NCI-H345 (cell line): Measurements from ENCODE around the gene SGMS2.
"Not testable (repeated sequence)": the region's sequence is repeated elsewhere in the genome, so short reads cannot be mapped to it uniquely, and the experiment has no call there.

Experiments
- DNase-seq: peaks from one replicate; lab custom pipeline; 2025; lab: John Stamatoyannopoulos, UW

Gene SGMS2

DNA sequence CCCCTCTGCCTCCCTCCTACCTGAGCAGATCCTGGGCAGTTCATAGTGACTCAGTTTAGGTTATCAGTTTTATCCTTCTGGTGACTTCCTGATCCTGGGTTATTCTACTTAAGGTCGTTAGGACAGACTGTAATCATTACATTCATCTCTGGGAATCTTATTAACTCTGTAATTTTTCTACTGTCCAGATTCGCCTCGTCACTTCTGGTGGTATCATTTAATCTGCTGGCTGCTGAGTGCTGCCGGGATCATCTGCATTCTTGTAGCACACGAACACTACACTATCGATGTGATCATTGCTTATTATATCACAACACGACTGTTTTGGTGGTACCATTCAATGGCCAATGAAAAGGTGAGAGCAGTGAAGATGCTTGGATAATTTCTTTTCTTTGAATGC lies 83.6 kb downstream of the SGMS2 start:
- DNase-seq: no peak

DNA sequence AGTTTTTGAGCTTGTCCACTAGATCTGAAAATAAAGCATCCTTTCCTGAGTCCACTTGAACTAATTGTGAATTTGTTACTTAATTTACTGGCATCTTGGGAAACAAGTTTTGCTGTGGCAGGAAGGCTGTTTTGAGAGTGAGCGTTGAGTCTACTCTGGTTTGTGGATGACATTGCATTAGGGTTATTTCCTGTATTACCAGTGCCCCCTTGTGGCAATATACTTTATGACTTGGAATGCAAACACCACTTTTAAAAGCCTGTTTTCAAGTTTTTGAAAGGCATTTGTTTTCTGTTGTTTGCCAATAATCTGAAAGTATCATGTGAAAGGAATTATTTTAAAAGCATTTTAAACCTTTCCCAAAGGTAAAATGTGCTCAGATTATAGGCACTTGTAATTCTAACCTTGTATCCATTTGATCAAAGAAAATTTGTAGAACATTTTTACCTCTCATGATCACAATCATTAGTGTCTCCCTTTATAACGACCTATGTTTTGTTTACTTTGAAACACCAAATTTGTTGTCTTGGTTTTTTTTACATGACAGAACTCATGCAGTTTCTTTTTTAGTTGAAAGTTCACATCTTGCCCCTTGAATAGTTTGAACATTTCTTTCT lies 88.7 kb downstream of the SGMS2 start:
- peak; percentile 57 for DNase-seq

DNA sequence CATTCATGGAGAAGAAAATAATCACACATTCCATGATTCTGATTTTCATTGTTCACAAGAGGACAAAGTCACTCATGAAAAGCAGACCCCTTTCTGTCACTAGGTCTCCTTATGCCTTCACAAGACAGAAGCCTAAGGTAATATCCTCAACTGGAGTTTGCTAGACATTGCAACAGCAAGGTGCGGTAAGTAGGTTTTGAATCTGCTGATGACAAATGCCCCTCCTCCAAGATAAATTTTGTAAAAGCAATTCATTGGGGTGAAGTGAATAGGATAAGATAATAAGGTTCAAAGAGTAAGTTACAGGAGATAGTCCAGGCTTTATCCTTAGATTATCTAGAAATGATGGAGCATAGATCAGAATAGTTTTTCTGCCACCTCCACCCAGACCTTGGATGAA lies 90.5 kb downstream of the SGMS2 start:
- no peak for DNase-seq

DNA sequence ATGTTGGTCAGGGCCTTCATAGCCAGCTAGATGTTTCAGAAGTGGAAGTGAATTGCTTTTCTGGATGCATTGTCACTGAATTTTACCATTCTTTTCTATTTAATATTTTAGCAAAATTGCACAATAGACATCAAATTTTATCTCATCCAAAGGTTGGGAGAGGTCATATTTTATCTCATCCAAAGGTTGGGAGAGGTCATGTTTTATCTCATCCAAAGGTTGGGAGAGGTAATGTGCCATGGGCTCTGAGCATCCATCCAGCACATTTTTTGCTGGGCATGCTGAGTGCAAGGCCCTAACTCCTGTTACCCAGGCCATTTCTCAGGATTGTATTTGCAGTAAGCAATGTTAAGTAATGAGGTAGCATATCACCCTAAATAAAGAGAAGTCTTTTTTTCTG lies 91.9 kb downstream of the SGMS2 start:
- DNase-seq: no peak

DNA sequence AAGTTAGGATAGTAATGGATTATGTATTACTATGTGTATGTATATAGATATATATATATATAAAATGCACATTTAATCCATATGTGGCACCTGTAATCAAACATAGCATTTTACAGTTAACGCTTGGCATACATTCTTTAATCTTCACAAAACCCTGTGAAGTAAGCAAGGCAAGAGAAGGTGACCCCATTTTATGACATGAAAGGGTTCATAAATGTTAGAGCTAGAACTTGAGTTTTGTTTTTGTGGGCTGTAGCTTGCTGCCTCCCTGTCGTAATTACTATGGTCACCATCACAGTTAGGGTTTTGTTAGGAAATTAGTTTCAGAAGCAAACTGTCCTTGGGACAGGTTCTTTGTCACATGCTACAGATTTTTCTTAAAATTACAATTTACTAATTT lies 92.8 kb downstream of the SGMS2 start:
- no peak for DNase-seq

DNA sequence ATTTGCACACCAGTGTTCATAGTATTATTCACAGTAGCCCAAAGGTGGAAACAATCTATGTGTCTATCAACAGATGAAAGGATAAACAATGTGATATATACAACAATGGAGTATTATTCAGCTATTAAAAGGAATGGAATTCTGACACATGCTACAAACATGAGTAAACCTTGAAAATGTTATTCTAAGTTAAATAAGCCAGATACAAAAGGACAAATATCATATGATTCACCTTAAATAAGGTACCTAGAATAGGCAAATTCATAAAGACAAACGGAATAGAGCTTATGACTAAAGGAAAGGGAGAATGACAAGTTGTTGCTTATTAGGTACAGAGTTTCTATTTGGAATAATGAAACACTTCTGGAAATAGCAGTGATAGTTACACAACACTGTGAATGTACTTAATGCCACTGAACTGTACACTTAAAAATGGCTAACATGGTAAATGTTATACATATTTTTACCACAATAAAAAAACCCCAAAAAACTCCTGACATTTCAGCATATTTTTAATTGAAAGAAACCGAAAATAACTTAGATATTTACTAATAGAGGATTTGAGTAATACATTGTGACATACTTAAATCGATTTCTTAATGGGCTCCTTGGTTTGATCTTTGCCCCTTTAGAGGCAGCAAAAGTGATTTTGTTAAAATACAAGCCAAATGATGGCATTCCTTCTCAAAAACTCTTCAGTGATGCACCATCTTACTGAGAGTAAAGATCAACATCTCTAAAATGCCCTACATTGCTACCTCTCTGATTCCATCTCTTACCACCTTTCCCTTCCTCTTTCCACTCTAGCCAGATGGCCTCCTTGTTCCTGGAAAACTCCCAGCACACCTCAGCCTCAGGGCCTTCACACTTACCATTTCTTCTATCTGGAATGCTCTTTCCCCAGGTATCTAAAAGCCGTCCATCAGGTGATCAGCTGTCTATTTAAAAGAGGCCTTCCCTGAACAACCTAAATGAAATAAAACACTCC lies 98.0 kb downstream of the SGMS2 start:
- DNase-seq: no peak

DNA sequence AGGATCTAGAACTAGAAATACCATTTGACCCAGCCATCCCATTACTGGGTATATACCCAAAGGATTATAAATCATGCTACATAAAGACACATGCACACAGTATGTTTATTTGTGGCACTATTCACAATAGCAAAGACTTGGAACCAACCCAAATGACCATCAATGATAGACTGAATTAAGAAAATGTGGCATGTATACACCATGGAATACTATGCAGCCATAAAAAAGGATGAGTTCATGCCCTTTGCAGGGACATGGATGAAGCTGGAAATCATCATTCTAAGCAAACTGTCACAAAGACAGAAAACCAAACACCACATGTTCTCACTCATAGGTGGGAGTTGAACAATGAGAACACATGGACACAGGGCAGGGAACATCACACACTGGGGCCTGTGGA lies 101.0 kb downstream of the SGMS2 start:
- not testable (repeated sequence) for DNase-seq

DNA sequence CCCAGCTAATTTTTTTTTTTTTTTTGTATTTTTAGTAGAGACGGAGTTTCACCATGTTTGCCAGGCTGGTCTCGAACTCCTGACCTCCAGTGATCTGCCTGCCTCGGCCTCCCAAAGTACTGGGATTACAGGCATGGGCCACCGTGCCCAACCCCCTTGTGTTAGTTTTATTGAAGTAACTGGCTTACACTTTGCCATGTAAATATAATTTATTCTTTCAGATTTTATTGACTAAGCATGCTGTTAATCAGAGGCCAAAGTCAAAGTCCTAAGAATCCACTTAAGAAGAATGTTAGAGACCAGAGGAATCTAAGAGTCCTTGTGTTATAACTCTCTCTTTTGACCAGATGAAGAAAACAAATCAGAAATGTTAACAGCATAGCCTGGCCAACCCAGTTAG lies 102.1 kb downstream of the SGMS2 start:
- DNase-seq: not testable (repeated sequence)

DNA sequence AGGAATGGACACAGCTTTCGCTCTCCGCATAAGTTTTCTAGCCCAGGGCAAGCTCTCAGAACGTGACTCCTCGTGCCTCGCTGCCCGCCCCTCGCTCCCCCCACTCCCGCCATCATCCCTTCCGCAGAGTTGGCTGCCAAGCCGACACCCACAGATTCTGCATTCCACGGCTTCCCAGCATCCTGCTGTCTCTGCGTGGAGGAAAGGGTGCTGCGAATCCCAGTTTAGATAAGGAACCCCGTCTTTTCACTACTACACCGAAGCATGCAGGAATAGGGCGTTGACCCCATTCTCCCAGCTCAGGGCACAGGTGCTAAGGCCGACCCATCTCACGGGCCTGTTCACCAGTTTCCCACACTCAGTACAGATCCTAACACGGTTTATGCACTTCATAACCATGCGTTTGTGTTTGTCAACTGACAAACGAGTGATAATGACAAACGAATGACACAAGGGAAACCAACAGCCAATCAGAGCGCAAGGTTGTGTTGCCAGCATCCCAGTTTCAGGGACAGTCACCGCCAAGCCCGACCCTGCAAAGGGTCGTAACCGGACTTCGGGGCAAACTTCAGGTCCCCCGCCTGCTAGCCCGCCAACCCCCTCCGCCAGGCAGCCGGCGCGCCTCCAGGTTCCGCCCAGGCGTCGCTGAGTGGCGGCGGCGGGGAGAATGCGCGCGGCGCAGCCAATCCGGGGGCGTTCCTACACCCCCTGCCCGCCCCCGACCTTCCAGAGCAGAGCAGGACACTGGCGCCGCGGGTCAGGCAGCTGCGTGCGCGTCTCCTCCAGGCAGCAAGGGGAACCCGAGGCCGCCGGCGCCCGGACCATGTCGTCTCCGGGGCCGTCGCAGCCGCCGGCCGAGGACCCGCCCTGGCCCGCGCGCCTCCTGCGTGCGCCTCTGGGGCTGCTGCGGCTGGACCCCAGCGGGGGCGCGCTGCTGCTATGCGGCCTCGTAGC lies 106.4 kb downstream of the SGMS2 start, which contains the start of gene CYP2U1:
Gene CYP2U1 (plus strand): TSS at position 729 of the 954 bp plus-strand sequence. CDS start 95 bp downstream, at position 824.
- DNase-seq: peak; percentile 66

DNA sequence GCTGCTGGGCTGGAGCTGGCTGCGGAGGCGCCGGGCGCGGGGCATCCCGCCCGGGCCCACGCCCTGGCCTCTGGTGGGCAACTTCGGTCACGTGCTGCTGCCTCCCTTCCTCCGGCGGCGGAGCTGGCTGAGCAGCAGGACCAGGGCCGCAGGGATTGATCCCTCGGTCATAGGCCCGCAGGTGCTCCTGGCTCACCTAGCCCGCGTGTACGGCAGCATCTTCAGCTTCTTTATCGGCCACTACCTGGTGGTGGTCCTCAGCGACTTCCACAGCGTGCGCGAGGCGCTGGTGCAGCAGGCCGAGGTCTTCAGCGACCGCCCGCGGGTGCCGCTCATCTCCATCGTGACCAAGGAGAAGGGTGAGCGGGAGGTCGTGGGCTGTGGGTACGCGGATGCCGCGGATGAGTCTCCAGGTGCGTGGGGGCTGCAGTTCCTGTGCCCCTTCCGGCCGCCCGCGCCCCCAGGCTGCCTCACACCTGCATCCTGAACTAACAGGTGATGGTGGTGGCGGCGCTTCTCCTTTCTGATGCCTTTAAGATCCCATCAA lies 107.1 kb downstream of the SGMS2 start:
- no peak for DNase-seq

DNA sequence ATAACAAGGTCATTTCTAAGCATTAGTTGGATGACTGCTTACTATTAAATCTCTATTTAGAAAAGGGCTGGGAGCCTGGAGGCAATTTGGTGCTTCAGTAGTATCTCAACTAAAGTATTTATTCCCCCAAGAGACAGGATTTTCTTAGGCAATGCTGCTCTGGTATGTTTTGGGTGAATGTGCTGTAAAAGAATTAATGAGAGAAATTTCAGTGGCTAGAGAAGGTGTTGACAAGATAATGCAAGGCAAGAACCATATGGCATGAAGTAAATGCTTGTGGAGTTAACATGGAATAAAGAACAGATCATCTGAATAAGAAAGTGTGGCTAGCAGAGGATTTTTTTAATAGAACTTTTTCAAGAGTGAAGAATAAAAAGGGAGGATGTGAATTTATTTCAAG lies 110.5 kb downstream of the SGMS2 start:
- DNase-seq: no peak

DNA sequence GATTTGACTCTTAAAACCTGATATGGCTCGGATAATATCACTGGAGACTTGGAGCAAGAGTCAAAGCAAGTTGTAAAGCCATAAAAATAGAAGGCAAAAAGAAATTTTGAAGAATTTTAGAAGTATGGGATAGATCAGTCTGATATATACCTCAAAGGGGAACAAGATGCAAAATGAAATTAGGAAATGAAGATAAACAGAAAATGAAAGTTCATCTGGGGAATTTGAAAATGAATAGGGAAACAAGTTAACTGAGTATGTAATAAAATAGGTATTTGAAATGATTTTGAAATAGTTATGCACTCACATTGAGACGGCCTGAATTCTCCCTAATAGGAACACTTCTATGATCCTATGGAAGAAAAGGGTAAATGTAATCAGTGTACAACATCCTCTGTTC lies 112.3 kb downstream of the SGMS2 start:
- no peak for DNase-seq

DNA sequence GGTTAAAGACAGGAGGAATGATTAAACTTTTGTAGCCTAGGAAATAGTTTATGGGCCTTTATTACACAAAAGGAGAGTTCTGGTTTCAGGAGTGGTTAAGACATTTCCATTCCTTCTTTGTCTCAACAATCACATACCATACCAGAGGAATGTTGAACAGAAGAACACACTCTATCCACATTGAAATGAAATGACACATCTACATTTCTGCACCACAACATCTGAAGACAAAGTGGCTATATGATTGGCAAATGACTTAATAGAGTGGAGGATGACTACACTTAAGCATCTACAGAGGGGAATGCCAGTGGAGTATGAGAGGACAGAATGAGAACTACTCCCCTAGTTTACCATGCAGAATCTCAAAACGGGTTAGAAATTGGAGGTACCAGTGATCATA lies 114.6 kb downstream of the SGMS2 start:
- DNase-seq: no peak

DNA sequence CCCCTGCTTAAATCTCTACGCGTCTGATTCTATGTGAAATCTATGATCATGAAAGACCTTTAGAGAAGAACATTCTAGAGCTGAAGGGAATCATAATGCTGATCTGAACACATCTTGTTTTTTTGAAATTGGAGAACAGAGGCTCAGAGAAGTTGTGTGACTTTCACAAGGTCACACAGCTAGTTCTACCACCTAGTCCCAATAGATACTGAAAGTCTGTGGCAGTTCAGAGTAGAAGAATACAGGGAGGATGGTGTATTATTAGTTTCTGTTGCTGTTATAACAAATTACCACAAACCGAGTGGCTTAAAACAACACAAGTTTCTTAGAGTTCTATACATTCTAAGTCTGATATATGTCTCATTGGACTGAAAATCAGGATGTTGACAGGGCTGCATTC lies 121.1 kb downstream of the SGMS2 start:
- DNase-seq: no peak

DNA sequence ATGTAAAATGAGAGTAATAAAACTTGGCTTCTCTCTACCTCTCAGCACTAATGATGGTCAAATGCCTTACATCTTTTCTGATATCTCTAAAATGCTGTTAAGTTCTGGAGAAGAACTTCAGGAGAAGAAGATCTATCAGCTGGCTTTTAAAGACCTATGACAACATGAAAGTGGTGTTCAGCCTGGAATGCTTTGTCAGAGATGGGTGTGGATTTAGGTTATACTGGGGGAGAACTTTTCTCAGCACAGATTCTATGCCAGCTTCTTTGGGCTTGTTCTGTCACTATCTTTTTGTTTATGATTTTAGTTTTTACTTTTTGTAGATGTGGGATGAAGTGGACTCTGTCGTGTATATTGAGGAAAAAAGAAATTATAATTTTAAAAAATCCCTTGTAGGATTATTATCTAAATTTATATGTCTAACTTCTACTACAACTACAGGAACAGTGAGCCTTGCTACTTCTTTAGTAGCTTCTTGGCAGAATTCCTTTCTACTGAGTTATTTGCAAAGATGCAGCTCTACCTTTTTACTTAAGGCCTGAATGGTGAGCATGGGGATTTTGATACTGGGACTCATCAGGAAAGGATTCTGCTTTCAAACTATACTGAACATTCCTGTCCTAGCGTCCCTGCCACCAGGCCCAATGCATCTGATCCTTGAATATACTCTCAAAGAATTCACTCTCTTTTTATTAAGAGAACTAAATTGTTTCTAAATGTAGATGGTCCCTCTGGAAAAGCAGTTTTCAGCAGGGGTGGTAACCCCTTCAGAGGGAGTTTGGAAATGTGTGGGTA lies 126.2 kb downstream of the SGMS2 start:
- DNase-seq: no peak

DNA sequence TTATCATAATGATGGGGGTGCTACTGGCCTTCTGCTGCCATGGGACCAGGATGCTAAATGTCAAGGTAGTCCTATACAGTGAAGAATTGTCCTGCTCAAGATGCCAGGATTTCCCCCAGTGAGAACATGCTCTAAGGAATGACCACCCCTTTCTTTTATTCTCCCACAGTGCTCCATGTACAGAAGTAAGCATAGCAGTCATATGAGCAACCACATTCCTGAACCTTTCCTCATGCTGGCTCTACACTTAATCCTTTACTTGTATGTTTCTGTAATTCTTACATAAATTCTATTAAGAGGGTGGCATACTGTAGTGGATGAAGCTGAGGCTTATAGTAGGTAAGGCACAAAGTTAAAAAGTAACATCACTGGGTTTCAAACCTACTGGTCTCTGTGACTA lies 126.8 kb downstream of the SGMS2 start:
- DNase-seq: no peak

DNA sequence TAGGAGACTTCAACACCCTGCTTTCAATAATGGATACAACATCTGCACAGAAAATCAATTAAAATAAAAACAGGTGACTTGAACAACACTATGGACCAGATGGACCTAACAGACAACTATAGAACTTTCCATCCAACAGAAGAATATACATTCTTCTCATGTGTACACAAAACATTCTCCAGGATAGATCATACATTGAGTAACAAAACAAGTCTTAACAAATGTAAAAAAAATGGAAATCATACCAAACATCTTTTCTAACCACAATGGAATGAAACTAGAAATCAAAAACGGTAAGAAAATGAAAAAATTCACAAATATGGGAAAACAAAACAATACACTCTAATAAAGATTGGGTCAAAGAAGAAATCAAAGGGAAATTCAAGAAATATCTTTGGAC lies 131.3 kb downstream of the SGMS2 start:
- no peak for DNase-seq
